ENCODE results near the gene CDKN2B.

DNA sequence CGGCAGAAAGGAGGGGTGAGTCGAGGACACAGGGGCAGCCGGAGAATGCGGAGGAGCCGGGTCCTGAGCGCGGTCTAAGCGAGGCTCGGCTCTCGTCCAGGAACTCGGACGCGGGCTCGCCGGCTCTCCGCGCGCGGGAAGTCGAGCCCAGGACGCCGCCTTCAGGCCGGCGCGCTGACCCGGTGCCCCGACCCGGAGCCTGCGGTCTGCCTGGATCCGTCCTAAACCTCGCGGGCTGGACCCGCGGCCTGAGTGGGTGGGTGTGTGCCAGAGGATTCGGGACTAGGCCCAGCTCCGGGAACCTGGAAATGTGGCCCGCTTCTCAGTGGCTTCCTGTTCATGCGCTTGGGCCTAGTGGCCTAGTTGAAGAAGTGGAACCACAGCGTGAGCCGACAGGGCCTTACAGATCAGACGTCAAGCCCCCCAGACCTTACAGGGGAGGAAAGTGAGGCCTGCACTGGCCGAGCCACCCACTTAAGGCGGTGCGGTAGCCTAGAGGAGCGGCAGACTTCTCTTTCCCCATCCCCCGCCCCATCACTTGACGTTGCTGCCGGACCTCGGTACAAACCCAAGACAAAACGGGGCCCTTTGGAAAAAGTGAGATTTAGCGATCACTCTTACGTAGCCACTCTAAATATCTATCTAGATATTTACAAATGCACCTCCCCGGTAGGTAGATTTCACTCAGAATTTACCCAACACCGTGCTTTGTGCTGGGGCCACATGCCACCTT, 13.3 kb downstream of the CDKN2B start:
- TF ChIP-seq, protein P1, sequence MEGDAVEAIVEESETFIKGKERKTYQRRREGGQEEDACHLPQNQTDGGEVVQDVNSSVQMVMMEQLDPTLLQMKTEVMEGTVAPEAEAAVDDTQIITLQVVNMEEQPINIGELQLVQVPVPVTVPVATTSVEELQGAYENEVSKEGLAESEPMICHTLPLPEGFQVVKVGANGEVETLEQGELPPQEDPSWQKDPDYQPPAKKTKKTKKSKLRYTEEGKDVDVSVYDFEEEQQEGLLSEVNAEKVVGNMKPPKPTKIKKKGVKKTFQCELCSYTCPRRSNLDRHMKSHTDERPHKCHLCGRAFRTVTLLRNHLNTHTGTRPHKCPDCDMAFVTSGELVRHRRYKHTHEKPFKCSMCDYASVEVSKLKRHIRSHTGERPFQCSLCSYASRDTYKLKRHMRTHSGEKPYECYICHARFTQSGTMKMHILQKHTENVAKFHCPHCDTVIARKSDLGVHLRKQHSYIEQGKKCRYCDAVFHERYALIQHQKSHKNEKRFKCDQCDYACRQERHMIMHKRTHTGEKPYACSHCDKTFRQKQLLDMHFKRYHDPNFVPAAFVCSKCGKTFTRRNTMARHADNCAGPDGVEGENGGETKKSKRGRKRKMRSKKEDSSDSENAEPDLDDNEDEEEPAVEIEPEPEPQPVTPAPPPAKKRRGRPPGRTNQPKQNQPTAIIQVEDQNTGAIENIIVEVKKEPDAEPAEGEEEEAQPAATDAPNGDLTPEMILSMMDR (IDR thresholded peaks at IDR 0.05), result no peak
- TF ChIP-seq, protein P2, sequence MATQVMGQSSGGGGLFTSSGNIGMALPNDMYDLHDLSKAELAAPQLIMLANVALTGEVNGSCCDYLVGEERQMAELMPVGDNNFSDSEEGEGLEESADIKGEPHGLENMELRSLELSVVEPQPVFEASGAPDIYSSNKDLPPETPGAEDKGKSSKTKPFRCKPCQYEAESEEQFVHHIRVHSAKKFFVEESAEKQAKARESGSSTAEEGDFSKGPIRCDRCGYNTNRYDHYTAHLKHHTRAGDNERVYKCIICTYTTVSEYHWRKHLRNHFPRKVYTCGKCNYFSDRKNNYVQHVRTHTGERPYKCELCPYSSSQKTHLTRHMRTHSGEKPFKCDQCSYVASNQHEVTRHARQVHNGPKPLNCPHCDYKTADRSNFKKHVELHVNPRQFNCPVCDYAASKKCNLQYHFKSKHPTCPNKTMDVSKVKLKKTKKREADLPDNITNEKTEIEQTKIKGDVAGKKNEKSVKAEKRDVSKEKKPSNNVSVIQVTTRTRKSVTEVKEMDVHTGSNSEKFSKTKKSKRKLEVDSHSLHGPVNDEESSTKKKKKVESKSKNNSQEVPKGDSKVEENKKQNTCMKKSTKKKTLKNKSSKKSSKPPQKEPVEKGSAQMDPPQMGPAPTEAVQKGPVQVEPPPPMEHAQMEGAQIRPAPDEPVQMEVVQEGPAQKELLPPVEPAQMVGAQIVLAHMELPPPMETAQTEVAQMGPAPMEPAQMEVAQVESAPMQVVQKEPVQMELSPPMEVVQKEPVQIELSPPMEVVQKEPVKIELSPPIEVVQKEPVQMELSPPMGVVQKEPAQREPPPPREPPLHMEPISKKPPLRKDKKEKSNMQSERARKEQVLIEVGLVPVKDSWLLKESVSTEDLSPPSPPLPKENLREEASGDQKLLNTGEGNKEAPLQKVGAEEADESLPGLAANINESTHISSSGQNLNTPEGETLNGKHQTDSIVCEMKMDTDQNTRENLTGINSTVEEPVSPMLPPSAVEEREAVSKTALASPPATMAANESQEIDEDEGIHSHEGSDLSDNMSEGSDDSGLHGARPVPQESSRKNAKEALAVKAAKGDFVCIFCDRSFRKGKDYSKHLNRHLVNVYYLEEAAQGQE (IDR thresholded peaks at IDR 0.05; ENCODE audit: insufficient read depth in 1 of 2, low read depth in 2 of 2, low read length in 1 of 2), result no peak
